ENCODE results near the gene SRSF9. TPM values are rescaled to one million over a fixed set of nuclear protein-coding genes. Genes with fewer than 3 reads are reported as not detected.
"Not testable (repeated sequence)": the region's sequence is repeated elsewhere in the genome, so short reads cannot be mapped to it uniquely, and the experiment has no call there.

SRSF9 gene
- total RNA-seq, 4 donors from 2014 or later, result 55.4 to 97.2 (median 81.2) TPM

DNA sequence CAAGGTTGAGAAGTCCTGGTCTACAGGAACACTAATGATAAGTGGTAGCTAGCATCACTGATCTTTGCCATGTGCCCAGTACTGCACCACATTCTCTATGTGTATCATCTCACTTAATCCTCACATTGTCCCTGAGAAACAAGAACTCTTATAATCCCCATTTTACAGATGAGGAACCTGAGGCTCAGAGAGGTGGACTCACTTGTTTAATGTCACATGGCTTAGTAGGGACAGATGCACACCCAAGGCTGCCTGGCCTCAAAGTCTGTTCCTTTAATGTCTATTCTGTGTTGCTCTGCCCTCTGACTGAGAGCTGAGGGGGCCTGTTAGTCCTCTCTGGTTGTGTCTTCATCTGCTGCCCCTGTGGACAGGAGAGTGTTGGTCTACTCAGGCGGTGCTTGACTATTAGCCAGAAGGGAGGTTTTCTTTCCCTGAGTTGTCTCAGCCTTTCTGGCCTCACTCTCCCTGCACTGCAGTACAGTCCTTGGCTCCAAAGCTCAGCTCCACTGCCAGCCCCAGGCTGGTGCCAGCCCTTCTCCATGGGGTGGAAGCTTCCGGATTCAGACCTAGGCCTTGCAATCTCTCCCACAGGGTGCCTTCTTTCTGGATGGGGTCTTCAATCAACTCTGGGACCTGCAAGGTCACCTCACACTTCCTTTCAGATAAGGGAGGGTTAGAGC lies 21.4 kb upstream of the SRSF9 start:
- no peak overlapping the region for H3K4me3 ChIP-seq (ENCODE audit: low read depth, poor library complexity, severe bottlenecking)
- TF ChIP-seq POLR2A (IDR thresholded peaks at IDR 0.05), result no peak
- TF ChIP-seq, protein P1, sequence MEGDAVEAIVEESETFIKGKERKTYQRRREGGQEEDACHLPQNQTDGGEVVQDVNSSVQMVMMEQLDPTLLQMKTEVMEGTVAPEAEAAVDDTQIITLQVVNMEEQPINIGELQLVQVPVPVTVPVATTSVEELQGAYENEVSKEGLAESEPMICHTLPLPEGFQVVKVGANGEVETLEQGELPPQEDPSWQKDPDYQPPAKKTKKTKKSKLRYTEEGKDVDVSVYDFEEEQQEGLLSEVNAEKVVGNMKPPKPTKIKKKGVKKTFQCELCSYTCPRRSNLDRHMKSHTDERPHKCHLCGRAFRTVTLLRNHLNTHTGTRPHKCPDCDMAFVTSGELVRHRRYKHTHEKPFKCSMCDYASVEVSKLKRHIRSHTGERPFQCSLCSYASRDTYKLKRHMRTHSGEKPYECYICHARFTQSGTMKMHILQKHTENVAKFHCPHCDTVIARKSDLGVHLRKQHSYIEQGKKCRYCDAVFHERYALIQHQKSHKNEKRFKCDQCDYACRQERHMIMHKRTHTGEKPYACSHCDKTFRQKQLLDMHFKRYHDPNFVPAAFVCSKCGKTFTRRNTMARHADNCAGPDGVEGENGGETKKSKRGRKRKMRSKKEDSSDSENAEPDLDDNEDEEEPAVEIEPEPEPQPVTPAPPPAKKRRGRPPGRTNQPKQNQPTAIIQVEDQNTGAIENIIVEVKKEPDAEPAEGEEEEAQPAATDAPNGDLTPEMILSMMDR (IDR thresholded peaks at IDR 0.05), result no peak
- DNase-seq (ENCODE audit: low spot score in 2 of 2), result no peak
- intact Hi-C loops (cut with DNase I; ENCODE audit: low total_unique reads), result no loop called here
- WGBS, 2 donors, result 63 to 76% methylated on average over 2 of the region's 2 CpGs

DNA sequence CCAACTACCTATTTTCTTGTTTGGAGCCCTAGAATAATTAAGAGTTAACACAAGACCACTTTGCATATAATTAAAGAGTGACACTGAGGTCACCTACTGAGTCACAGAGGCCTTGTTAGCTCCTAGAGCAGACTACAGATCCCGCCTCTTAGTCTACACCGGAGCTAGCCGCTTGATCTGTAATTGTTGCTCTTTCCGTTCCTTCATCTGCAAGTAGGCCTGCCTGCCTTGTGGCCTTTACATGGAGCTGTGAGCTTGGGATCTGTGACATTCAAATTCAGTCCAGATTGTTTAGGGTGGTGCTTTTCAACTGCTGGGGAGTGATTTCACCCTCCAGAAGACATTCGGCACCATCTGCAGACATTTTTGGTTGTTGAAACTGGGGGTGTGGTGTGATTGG lies 20.8 kb upstream of the SRSF9 start:
- TF ChIP-seq POLR2A (IDR thresholded peaks at IDR 0.05), result no peak
- TF ChIP-seq, protein P1 (IDR thresholded peaks at IDR 0.05), result no peak
- H3K4me3 ChIP-seq (ENCODE audit: low read depth, poor library complexity, severe bottlenecking), result no peak overlapping the region
- DNase-seq (ENCODE audit: low spot score in 2 of 2), result no peak
- intact Hi-C loops (cut with DNase I; ENCODE audit: low total_unique reads), result no loop called here
- 74 to 76% methylated on average over 5 of the region's 5 CpGs for WGBS, 2 donors

DNA sequence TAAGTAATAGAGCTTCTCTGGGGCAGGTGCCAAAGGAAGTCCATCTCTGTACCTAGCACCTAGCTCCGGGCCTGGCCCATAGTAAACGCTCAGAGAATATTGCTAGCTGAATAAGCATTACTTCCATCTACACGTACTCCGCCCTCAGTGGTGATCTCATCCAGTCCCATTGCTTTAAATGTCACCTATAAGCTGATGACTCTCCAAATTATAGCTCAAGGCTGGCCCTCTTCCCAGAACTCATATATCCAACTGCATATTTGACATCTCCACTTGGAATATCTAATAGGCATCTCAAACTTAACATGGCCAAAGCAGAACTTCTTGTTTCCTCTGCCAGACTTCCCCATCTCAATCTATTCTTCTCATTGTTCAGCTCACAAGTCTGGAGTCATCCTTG lies 19.5 kb upstream of the SRSF9 start:
- DNase-seq (ENCODE audit: low spot score in 2 of 2), result no peak
- TF ChIP-seq POLR2A (IDR thresholded peaks at IDR 0.05), result no peak
- TF ChIP-seq, protein P1 (IDR thresholded peaks at IDR 0.05), result no peak
- WGBS, 2 donors, result 55 to 70% methylated on average over 4 of the region's 4 CpGs

DNA sequence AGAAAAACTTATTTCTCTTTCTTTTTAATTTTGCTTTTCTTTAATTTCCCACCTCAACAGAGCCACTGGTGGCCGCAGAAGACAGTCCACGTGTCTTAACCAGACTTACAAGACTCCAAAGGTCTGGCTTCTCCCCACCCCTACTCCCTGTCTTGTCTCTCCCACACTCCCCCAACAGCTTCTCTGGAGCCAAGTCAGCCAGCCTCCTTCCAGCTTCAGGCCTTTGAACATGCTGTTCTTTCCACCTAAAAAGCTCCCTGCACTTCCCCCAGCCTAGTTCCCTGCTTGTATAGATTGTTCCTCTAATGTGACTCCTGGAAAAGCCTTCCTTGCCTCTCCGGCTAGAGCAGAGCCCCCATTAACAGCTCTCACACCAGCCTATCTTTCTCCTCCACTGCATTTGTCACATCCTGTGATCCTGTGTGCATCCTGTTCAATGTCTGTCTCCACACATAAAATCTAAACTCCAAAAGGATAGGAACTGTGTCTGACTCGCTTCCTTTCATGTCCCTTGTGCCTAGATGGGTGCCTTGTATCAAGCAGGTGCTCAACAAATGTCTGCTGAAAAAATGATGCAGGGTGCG lies 18.6 kb upstream of the SRSF9 start:
- H3K4me3 ChIP-seq (ENCODE audit: low read depth, poor library complexity, severe bottlenecking), result no peak overlapping the region
- DNase-seq (ENCODE audit: low spot score in 2 of 2), result no peak
- WGBS, 2 donors, result 77 to 78% methylated on average over 5 of the region's 5 CpGs
- intact Hi-C loops (cut with DNase I; ENCODE audit: low total_unique reads), result no loop called here
- no peak for TF ChIP-seq POLR2A (IDR thresholded peaks at IDR 0.05)
- TF ChIP-seq, protein P1 (IDR thresholded peaks at IDR 0.05), result no peak

More for the DNA sequence above, 19.5 kb upstream of the SRSF9 start:
- H3K4me3 ChIP-seq (ENCODE audit: low read depth, poor library complexity, severe bottlenecking), result no peak overlapping the region
- intact Hi-C loops (cut with DNase I; ENCODE audit: low total_unique reads), result no loop called here

DNA sequence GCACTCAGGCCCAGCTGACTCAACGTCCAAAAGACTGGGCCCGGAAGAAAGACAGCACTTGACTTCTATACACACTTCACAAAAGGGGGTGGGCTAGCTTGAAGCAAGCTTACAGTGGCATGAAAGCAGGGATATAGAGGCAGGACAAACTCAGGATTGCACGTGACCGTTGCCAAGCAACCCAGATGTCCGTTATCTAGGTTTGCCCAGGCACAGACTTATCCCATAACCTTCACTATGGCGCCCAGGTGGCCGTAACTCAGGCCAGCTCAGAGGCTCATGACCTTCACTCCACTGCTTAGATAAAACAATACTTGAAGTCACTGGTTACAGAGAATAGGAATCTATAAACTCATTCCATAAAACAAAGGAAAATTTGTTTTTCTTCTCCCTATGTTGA lies 18.0 kb upstream of the SRSF9 start:
- DNase-seq (ENCODE audit: low spot score in 2 of 2); H3K4me3 ChIP-seq (ENCODE audit: low read depth, poor library complexity, severe bottlenecking); intact Hi-C loops (cut with DNase I; ENCODE audit: low total_unique reads): not testable (repeated sequence)
- WGBS, 2 donors, result 91% methylated on average over 7 of the region's 7 CpGs

DNA sequence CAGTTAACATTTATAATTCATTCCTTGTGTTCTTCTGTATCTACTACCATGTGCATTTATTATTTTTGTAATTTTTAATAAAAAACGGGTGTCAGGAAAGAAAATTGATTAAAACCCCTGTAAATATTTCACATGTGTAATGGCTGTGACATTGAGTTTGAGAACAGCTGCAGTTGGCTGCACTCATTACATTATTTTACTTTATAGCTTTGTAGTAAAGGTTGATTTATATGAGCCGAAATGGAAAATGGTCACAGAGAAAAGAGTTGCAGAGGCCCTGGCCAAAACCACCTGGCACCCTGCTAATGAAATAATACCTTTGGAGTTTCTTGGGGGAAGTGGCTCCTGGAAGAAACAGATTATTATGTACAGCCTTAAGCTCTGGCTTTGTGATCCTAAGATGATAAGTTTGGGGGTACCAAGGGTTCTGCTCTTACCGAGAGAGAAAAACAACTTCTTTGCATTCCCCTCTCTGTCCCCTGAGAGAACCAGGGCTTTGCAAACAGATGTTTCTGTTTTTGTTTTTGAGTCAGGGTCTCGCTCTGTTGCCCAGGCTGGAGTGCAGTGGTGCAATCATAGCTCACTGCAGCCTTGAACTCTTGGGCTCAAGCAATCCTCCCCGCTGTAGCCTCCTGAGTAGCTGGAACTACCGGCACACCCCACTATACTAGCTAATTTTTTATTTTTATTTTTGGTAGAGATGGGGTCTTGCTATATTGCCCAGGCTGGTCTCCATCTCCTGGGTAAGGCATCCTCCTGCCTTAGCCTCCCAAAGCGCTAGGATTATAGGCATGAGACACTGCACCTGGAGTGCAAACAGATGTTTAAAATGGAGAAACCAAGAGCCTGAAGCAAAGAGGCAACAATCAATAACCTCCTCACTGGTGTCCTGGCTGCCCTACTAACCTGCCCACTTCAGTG lies 16.7 kb upstream of the SRSF9 start:
- TF ChIP-seq, protein P1 (IDR thresholded peaks at IDR 0.05), result no peak
- TF ChIP-seq POLR2A (IDR thresholded peaks at IDR 0.05), result no peak
- 89 to 92% methylated on average over 7 of the region's 7 CpGs for WGBS, 2 donors
- intact Hi-C loops (cut with DNase I; ENCODE audit: low total_unique reads), result no loop called here
- H3K4me3 ChIP-seq (ENCODE audit: low read depth, poor library complexity, severe bottlenecking), result no peak overlapping the region
- no peak for DNase-seq (ENCODE audit: low spot score in 2 of 2)

Measured in lower leg skin (tissue), 4 donors.